DMS53 treated with DMSO at 0.1 percent for 48 hours (cell line): ENCODE data around the gene ABLIM2.

Source experiments
- DNase-seq: peaks from one replicate; lab custom pipeline; 2025; ENCODE audit not compliant: unreplicated experiment; lab: John Stamatoyannopoulos, UW

ABLIM2 gene

DNA sequence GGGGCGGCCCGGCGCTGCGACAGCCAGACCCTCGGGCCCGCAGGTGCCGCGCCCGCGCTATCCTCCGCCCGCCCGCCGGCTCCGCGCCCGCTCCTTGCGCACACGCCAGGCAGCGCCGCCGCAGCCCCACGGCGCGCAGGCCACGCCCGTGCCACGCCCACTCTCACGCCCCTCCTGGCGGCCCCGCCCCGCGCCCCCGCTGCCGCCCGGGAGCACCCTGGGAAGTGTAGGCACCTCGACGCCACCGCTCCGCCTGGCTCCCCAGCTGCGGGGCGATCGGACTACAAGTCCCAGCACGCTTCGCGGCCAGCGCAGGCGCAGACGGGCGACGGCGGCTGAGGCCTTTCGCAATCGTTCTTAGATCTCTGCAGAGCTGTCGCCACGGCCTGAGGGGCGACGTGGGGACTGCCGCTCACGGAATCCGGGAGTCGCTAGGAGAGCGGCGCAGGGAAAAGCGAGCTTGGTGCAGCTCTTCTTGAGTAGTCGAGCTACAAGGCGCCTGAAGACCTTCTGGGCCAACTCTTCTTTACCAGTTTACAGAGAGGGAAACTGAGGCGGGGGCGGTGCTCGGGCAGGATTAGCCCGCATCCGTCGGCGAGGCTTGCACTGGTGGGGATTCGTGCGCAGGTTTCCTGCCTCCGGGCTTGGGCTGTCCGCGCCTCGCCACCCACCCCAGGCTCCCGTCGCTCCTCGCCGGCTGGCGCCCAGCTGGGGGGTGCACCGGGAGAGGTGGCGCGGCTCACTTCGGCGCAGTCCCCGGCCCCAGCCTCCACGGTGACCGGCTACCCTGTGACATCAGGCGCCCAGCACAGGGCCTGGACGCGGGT lies at the start of gene ABLIM2:
TSS of gene ABLIM2 (minus strand) at position 104 of the 827 bp plus-strand sequence. CDS start 124 bp downstream, outside the sequence.
- DNase-seq, result peak; percentile 95

DNA sequence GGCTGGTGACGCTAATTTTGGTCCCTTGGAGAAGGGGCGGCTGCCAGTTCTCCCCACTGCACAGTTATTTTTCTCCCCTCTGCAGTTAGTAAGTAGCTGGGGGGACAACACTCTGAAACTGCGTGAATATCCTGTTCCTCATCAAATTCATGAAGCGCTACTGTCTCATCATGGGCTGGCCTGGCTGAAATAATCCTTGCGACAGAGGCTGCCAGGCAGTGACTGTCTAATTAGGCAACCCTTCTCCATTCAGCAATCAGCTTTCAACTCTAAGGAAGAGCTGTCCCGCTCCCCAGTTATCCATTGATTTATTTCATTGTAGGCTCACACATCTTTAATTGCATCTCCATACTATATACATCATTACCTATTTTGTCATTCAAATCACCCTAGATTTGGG lies 48.7 kb upstream of the ABLIM2 start:
- no peak for DNase-seq

GRCh38 chr4:8205749-8206611 lies 47.4 kb upstream of the ABLIM2 start:
- no peak for DNase-seq

DNA sequence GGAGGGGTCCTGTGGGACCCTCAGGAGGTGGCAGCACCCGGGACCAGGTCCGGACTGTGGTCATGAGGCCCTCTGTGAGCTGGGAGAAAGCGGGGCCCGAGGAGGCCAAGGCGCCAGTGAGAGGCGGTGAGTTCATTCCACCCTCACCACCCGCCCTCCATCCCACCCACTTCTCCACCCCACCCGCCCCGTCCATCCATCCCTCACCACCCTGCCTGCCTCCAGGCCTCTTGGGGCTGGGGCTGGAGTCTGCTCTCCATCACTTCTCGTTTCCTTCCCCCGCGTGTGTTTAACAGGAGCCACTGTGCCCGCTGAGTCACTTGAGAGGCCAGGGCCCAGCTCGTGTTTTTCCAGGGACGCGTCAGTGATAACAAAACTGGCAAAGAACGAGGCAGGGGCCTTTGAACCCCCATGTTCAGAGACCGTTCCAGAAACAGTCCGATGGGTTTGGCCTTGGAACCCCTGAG lies 46.7 kb upstream of the ABLIM2 start:
- no peak for DNase-seq

DNA sequence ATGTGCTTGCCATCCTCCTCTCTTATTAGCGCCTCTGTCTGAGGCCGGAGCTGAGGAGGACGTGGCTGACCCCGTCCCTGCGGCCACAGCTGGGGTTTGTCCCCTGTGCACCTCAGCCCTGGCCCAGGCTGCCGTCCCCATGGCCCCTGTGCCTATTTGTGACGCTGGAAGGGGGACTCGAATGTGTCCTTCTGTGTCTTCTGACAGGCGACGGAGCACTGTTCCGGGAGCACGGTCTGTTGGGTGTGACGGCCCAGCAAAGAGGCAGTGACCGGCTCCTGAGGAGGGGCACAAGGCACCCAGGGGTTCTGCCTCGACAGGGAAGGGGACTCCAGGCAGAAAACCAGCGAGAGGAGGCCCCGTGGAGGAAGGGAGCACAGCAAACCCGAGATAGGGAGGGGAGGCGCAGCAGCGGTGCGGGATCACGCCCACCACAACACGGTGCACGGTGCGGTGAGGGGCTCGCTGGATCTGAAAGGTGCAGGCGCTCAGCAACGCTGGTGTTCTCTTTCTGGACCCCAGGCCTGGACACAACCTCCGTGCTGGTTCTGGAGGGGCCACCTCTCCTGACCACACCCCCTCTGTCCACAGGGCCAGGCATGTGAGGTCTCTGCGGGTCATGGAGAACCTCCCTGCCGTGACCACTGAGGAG lies 46.1 kb upstream of the ABLIM2 start:
- DNase-seq, result no peak

GRCh38 chr4:8203817-8204216 lies 45.2 kb upstream of the ABLIM2 start:
- no peak for DNase-seq

DNA sequence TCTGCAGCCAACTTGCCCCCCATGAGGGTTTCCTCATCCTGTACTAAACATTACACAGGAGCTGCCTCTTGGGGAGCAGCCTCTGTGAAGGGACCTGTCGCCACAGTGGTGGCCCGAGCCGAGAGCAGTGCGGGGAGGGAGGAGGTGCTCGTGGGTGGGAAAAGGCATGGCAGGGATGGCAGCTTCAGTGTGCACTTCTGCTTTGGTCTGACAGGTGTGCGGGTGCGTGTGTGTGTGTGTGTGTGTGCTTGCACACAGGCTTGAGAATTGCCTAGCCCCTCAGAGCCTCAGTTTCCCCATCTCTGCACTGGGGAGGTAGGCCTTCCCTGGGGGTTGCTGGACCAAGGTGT lies 44.4 kb upstream of the ABLIM2 start:
- DNase-seq, result no peak

- no peak for DNase-seq
Measured at GRCh38 chr4:8202108-8203051, 43.8 kb upstream of the ABLIM2 start.

DNA sequence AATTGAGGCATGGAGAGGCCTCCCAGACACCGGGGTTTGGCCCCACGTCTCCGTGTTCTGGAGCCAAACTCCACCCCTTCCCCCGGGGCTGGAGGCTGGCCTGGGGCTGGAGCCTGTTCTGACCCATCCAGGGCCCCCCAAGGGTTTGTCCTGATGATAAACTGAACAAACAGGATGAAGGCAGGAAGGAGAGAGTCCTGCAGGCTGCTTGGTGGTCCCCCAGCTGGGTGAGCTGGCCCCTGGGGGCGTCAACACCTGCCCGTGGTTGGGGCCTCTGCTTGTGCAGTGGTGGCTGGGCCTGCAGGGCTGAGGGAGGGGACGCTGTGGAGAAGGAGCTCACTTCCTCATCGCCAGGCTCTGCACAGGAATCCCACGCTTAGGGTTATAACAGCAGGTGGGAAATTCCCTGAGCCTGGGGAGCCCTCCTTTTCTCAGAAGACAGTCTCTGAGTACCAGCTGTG lies 42.7 kb upstream of the ABLIM2 start:
- DNase-seq, result no peak

- no peak for DNase-seq
Measured at GRCh38 chr4:8200302-8200975, 41.8 kb upstream of the ABLIM2 start.

GRCh38 chr4:8199594-8200301 lies 41.1 kb upstream of the ABLIM2 start:
- no peak for DNase-seq

- DNase-seq, result peak; percentile 93
Measured at GRCh38 chr4:8198906-8199593, 40.4 kb upstream of the ABLIM2 start, which contains the start of gene SH3TC1. TSS of gene SH3TC1 (plus strand) at chr4:8199290. CDS start at chr4:8205195, 5,905 bp downstream.

GRCh38 chr4:8198206-8198905 lies 39.7 kb upstream of the ABLIM2 start:
- no peak for DNase-seq

DNA sequence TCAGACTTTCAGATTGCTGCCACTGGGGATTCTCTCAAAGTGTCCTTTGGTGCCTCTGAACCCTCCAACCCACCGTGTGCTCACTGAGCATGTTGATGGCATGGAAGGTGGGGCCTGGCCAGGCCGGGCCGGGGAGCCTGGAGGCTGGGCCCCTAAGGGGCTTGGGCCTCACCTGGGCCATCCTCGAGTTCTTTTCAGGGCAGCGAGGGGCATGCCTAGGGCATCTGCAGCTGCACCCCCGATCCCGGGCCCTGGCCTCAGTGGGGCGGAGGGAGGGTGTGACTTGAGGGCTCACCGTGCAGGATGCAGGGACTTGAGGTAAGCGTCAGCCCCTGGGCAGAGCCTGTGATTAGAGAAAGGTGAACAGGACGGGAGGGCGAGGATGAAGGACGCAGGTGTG lies 38.9 kb upstream of the ABLIM2 start:
- no peak for DNase-seq

DNA sequence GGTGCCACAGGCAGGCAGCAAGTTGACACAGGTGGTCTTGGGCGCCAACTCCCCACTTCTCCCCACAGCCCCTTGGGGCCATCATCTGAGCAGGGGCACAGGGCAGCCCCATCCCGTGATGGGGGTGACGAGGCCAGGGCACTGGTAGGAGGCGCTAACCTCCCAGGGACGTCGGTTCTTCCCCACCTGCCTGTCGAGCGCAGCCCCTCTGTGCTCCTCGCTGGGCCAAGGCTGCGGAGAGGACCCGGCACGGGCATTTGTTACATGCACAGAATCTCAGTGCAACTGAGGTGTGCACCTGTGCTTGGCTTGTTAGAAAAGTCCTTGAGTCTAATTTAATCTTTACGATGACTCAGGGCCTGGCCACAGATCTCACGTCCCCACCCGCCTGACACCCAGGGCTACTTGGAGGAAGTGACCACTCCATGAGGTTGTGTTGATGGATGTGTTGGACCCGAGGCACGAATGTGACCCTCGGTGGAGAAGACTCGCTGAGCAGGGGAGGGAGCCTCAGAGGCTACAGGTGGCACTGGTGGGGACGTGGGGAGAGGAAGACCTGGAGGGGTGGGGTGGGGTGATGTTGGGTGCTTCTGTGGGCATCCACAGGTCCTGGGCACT lies 37.3 kb upstream of the ABLIM2 start:
- no peak for DNase-seq

DNA sequence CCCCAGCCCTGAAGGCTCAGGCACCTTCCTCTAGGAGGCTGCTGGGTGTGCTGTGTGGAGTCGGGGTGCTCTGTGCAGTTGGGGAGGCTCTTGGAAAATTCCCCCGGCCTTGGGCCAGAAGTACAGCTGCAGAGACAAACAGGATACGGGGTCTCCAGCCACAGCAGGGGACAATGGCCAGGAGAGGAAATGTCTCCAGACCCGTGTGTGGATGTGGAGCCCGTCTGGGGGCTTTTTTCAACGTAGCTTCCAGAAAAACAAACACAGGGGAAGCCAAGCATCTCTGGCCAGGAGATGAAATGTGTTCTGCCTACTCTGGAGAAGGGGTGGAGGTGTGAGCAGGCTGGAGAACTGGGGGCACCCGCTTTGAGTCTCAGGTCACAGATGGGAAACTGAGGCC lies 36.8 kb upstream of the ABLIM2 start:
- no peak for DNase-seq
